SHP77 treated with DMSO at 0.1 percent for 48 hours (cell line): ENCODE results near the gene COL13A1.

Source experiments
- DNase-seq: peaks from one replicate; lab custom pipeline; 2025; lab: John Stamatoyannopoulos, UW

COL13A1 gene

DNA sequence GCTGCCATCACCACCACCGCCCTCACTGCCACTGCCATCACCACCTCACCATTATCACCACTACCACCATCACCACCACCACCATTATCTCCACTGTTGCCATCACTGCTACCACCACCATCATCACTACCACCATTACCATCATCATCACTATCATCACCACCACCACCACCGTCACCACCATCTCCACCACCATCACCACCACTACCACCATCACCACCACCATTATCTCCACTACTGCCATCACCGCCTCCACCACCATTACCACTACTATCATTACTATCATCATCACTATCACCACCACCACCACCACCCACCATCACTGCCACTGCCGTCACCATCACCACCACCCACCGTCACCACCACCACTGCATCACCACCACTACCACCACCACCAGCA is 9.9 kb upstream of the COL13A1 start:
- DNase-seq: no peak

GRCh38 chr10:69792341-69792740 is 9.4 kb upstream of the COL13A1 start:
- DNase-seq: no peak

- DNase-seq: no peak
Observed at GRCh38 chr10:69794673-69795072, 7.0 kb upstream of the COL13A1 start.

DNA sequence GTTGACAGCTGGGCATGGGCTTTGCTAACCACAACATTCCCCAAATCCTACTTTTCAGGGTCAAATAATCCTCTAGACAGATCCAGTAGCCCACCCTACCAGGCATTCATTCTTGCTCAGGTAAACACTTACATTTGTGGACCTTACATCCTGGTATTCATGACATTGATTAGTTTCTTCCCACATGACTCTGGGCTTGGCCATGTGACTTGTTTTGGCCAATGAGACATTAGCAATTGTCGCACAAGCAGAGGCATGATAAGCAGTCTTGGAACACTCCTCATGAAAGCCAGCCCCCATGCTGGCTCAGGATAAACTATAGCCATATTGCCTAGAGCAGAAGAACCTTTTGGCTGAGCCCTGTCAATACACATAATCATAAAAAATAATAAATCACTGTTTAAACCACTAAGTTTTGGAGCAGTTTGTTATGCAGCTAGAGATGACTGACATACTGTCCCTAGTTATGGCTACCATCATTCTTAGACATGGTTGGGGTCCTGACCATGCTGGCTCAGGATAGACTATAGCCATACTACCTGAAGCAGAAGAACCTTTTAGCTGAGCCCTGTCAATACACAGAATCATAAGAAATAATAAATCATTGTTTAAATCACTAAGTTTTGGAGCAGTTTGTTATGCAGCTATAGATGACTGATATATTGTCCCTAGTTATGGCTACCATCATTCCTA is 6.3 kb upstream of the COL13A1 start:
- DNase-seq: no peak

DNA sequence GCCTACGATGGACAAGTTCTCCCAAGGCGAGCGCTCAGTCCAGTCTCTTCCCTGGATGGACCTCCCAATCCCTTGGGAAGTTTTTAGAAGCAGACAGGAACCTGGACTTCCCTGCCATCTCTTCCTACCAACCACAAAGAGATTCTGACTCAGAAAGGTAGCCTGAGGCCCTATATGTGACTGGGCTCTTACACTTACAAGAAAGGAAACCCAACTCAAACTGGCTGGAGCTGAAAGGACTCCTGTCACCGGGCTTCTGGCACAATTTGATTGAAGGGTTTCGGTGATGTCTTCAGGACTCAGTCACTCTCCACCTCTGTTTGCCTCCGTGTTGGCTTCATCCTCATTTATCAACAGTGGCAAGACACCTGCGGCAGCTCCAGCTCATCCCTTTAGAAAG is 3.7 kb upstream of the COL13A1 start:
- DNase-seq: no peak

DNA sequence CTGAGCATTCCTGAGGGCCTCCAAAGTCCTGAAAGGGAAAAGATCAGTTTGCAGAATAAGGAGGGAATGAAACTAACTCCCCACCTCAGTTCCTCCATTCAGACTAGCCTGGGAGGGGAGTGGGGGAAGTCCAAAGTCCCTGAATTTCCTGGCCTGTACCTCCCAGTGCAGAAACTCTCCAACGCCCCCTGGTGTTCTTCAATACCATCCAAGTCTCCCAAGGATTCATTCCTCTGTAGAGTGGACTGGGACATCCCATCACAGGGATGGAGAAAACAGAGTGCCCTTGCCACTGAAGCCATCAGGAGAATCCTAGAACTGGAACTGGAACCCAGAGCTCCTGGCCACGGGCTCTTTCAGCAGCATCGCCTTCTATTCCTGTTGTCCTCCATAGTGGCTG is 1.6 kb upstream of the COL13A1 start:
- DNase-seq: no peak

- no peak for DNase-seq
Observed at GRCh38 chr10:69800665-69801064, 1.0 kb upstream of the COL13A1 start.

GRCh38 chr10:69801094-69801433 is 642 bp upstream of the COL13A1 start:
- no peak for DNase-seq

DNA sequence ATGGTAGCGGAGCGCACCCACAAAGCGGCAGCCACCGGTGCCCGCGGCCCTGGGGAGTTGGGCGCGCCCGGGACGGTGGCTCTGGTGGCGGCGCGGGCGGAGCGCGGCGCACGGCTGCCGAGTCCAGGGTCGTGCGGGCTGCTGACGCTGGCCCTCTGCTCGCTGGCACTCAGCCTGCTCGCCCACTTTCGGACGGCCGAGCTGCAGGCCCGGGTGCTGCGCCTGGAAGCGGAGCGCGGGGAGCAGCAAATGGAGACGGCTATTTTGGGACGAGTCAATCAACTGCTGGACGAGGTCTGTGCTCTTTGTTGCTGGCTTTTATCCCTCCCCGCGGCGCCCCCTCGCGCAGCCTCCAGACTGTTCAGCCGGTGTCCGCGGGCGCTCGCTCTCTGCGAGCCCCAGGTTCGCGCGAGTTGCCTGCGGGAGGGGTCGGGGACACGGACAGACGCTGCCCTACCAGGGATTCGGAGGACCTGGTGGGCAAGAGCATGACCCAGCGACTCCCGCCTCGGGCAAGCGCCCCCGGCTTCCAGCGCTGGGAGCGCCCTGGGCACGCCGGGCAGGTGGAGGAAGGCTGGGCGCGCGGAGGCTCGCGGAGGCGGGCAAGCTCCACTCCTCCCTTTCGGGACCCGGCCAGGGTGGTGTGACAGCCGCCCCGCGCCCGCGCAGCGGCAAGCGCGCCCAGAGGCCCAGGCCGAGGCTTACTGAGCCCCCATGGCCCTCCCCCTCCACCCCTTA is 887 bp downstream of the COL13A1 start:
- DNase-seq: no peak

DNA sequence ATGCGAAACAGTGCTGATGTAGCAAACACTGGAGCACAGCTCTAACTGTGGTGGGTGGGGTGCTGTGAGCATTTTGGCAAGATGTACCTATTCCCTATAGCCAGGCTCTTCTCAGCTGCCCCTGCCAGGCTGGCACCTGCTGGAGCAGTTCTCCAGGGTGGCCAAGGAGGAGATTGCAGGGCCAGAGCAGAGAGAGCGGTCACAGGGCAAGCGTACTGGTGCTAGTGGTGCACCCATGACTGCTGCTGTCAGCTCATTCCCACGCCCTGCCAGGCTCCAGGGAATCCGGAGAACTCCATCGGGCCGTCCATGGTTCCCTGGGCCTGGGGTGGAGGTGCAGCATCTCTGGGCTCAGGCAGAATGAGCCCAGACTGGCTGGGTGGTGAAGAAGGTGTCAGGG is 2.1 kb downstream of the COL13A1 start:
- no peak for DNase-seq

GRCh38 chr10:69804775-69805174 is 3.1 kb downstream of the COL13A1 start:
- DNase-seq: no peak

DNA sequence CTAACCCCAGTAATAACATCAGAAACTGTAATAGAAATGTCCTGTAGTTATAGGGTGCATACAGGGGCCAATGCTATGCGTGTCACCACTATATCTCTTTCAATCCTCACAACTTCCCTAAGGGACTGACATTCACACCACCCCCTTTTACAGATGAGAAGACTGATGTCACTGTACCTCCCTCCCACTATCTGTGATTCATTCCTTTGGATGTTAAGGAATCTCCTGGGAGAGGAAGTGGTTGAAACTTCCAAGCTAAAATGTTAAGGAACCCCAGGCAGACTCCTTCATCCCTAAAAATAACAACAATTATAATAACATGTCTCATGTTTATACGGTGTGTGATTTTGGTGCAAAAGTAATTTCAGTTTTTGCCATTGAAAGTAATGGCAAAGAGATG is 5.4 kb downstream of the COL13A1 start:
- no peak for DNase-seq

GRCh38 chr10:69807696-69808095 is 6.0 kb downstream of the COL13A1 start:
- DNase-seq: no peak

DNA sequence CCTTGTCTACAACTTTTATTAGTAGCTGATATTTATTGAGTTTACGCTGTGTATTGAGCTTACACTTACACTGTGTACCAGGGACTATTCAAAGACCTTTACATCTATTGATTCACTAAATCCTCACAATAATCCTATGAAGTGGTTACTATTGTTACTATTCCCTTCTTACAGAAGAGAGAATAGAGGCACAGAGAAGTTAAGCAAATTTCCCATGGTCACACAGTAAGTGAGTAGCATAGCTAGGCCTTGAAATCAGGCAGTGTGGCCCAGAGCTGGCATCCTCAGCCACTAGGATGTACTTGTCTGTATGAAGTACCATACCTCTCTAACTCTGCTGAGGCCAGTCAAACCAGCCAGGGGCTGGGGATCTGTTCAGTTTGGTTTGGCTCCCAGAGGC is 7.6 kb downstream of the COL13A1 start:
- no peak for DNase-seq

GRCh38 chr10:69810097-69810496 is 8.4 kb downstream of the COL13A1 start:
- no peak for DNase-seq

- no peak for DNase-seq
Observed at GRCh38 chr10:69810675-69811397, 9.1 kb downstream of the COL13A1 start.

- DNase-seq: no peak
Observed at GRCh38 chr10:69813632-69814031, 11.9 kb downstream of the COL13A1 start.

DNA sequence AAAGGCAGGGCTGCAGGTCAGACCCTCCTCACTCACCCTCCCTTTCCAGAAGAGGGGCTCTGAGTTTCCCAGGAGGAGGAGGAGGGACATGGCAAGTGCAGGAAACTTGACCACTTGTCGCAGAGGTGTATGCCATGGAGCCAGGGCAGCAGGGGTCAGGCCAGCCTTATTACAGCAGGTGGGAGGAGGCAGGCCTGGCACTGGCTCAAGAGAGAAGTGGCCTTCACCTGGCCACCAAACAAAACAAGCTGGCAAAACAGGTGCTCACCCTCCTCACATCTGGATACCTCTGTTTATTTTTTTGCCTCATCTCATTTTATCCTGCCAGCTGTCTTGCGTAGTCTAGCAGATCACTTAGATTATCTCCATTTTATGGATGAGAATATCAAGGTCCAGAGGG is 12.5 kb downstream of the COL13A1 start:
- no peak for DNase-seq

- DNase-seq: no peak
Observed at GRCh38 chr10:69815104-69815503, 13.4 kb downstream of the COL13A1 start.

DNA sequence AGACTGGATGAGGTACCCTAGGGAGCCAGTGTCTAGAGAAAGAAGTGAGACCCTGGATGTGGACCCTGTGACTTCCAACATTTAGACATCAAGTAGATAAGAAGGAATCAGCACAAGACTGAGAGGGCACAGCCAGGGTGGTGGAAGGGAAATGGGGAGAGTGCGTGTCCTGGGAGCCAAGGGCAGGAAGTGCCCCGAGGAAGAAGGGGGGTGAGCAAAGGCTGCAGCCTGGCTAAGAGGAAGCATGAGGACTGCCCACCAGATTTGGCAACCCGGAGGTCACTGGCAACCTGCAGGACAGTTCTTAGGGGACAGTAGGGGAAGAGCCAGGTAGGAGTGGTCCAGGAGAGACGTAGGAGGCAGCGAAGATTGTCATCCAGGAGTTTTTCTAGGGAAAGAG is 14.8 kb downstream of the COL13A1 start:
- no peak for DNase-seq

DNA sequence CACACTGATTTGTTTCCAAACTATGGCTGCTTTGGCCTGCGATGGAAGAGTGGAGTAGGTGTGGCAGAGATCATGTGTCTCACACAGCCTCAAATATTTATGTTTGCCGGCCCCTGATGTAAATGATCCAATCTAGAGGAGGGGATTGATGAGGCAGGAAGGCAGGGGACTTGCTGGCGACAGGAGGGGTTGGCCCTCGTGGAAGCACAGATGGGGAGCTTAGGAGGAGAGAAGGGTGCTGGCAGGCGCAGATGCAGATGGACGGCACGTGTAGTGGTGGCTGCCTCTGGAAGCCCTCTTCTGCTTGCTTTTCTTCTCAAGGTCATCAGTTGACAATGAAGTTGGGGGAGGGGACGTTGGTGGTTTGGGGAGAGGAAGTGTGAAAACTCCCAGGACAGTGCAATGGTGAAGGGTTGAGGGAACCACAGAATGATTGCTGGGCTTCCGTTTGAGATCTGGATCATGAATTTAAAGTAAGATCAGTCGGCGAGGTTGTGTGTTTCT is 15.4 kb downstream of the COL13A1 start:
- DNase-seq: no peak

- no peak for DNase-seq
Observed at GRCh38 chr10:69818676-69819239, 17.1 kb downstream of the COL13A1 start.
